Right lobe of liver (tissue), 6 donors: ENCODE results near the gene ABHD8. TPM values are rescaled to one million over a fixed set of nuclear protein-coding genes. Genes with fewer than 3 reads are reported as not detected.

ENCODE experiments used
- ATAC-seq, 4 donors: fragments of 200-7000 bp; cut with Tn5 transposase; one replicate each; pipeline ENCODE4 v1.9.1; 2020; ENCODE audit warnings: mild to moderate bottlenecking in 4 of 4, moderate library complexity in 4 of 4
- DNase-seq, 3 donors: peaks; one replicate each; pipeline ENCODE4 v3.0.0-alpha.2; 2020
- H3K27ac ChIP-seq, 3 donors: fragments of 200-600 bp; one replicate each; pipeline ENCODE4 v1.8.0; 2022
- H3K27me3 ChIP-seq, 2 donors: fragments of 200-600 bp; one replicate each; pipeline ENCODE4 v1.8.0; 2022
- H3K36me3 ChIP-seq, 4 donors: fragments of 200-600 bp; sonication (generic) in 1 of 4; one replicate each; pipeline versions ENCODE4 v1.5.1 to v1.8.0; 2017 to 2022; ENCODE audit warnings: control low read depth in 1 of 4
- H3K4me1 ChIP-seq, 4 donors: fragments of 200-600 bp; sonication (generic) in 1 of 4; one replicate each; pipeline versions ENCODE4 v1.5.1 to v1.8.0; 2017 to 2022; ENCODE audit warnings: control low read depth in 1 of 4
- H3K4me3 ChIP-seq, 3 donors: fragments of 200-600 bp; one replicate each; pipeline ENCODE4 v1.8.0; 2022
- H3K9me3 ChIP-seq, 4 donors: fragments of 200-600 bp; sonication (generic) in 1 of 4; one replicate each; pipeline versions ENCODE4 v1.5.1 to v1.8.0; 2017 to 2022; ENCODE audit warnings: control low read depth in 1 of 4
- CTCF ChIP-seq, 4 donors: fragments of 200-600 bp in 3 of 4; fragments of 450-650 bp in 1 of 4; IDR thresholded peaks; one replicate each; pipeline versions ENCODE4 v1.5.1 to v1.8.0; 2016 to 2022; ENCODE audit warnings: antibody characterized with exemption in 4 of 4, mild to moderate bottlenecking in 2 of 4
- POLR2A ChIP-seq: fragments of 450-650 bp; IDR thresholded peaks from one replicate; pipeline ENCODE4 v1.6.1; 2017; ENCODE audit warnings: antibody characterized with exemption, mild to moderate bottlenecking
- WGBS: methylation state at CpG from one replicate; pipeline ENCODE4 v1.1.6; 2018; ENCODE audit warnings: low coverage, low lambda C conversion rate; ENCODE audit not compliant: insufficient coverage; ENCODE audit errors: missing lambda C conversion rate; 5-methylcytosine and 5-hydroxymethylcytosine counted together
- intact Hi-C, 2 donors: fragments of 100-400 bp; cut with DNase I; formaldehyde crosslinking; loops; one replicate each; pipeline versions ENCODE4 v1.11.2 to v1.14.1; 2022
- total RNA-seq, 6 experiments: library from RNA; depleted of rRNA in 2 of 6; stranded (reverse); fragments of >200 nt in 2 of 6; fragmentation: NEBNext Ultra II Directional in 3 of 6; extraction: Animal tissue kit (Norgen Biotek cat#: 25700) in 3 of 6; gene quantifications; one replicate each; pipeline versions ENCODE4 v1.1.0 to v1.2.4, GENCODE V29; 2016 to 2023
- donor health status: DM: no; HTN: yes; CAD: no.
- donor health status: DM: no; HTN: no; CAD: no.
- donor health status: DM: no; HTN: no; CAD: no.
- donor health status: DM: no; HTN: yes; CAD: no.
- donor health status: DM: no; HTN: yes; CAD: no.

The ABHD8 gene
- total RNA-seq, 6 experiments from 2014 or later: 8.3 to 27.3 (median 15.8) TPM

GRCh38 chr19:17245535-17245984, 57.7 kb downstream of the ABHD8 start, which contains the start of gene NR2F6:
Gene NR2F6 (minus strand): TSS chr19:17245919. CDS start chr19:17245220, 699 bp downstream.
- Histone ChIP-seq H3K27ac (peak within 1 kb of the TSS; percentile 49 to 83 (median 81)), H3K9me3 (no peaks in the 10 kb centered on the region), H3K4me1 (peaks cover 0 to 41% (median 19%) of the 10 kb centered on the region in 4 donors), H3K27me3 (no peaks in the 10 kb centered on the region), H3K36me3 (no peaks in the 10 kb centered on the region), H3K4me3 (peak within 1 kb of the TSS; percentile 83 to 97 (median 96))
- intact Hi-C loops: no loop called here
- WGBS: no CpG with 5 or more reads among the region's 72 CpGs
- ATAC-seq (no peak), DNase-seq (no peak)
- TF ChIP-seq POLR2A: peak; percentile 55
- no peak for TF ChIP-seq CTCF (IDR thresholded peaks at IDR 0.05)

GRCh38 chr19:17244618-17245534, 58.3 kb downstream of the ABHD8 start:
- ATAC-seq (no peak), DNase-seq (peak in 2 of 3 donors; percentile 42 to 66)
- Histone ChIP-seq H3K27me3 (no peaks in the 10 kb centered on the region), H3K36me3 (no peaks in the 10 kb centered on the region), H3K27ac (peak overlapping the region; percentile 37 to 83 (median 81)), H3K4me3 (peak overlapping the region; percentile 83 to 97 (median 96)), H3K9me3 (no peaks in the 10 kb centered on the region), H3K4me1 (peaks cover 0 to 48% (median 22%) of the 10 kb centered on the region in 4 donors)
- 0% methylated on average over 2 of the region's 100 CpGs for WGBS
- intact Hi-C loops: no loop called here
- TF ChIP-seq CTCF (IDR thresholded peaks at IDR 0.05) (no peak), POLR2A (no peak)

- H3K36me3 ChIP-seq: no peaks in the 10 kb centered on the region
- DNase-seq (peak; percentile 70 to 87 (median 85)), ATAC-seq (peak; percentile 28 to 54 (median 38))
- H3K27me3 ChIP-seq: no peaks in the 10 kb centered on the region
- WGBS: 3% methylated on average over 24 of the region's 52 CpGs
- H3K9me3 ChIP-seq: no peaks in the 10 kb centered on the region
- H3K4me3 ChIP-seq: peak overlapping the region; percentile 83 to 97 (median 96)
- H3K27ac ChIP-seq: peak overlapping the region; percentile 37 to 83 (median 81)
- TF ChIP-seq CTCF (IDR thresholded peaks at IDR 0.05): no peak
- no peak for TF ChIP-seq POLR2A
- intact Hi-C loops: no loop called here
- H3K4me1 ChIP-seq: peaks cover 0 to 57% (median 25%) of the 10 kb centered on the region in 4 donors
Measured at GRCh38 chr19:17243830-17244617, 59.2 kb downstream of the ABHD8 start.

- ATAC-seq (peak; percentile 56 to 73 (median 60)), DNase-seq (peak; percentile 84 to 96 (median 94))
- TF ChIP-seq CTCF (IDR thresholded peaks at IDR 0.05) (no peak), POLR2A (no peak)
- intact Hi-C loops: no loop called here
- Histone ChIP-seq H3K27me3 (no peaks in the 10 kb centered on the region), H3K36me3 (peaks cover 0 to 1% (median 0%) of the 10 kb centered on the region in 4 donors), H3K4me3 (peak overlapping the region; percentile 83 to 97 (median 96)), H3K9me3 (no peaks in the 10 kb centered on the region), H3K4me1 (peaks cover 0 to 61% (median 26%) of the 10 kb centered on the region in 4 donors), H3K27ac (peak overlapping the region; percentile 37 to 83 (median 81))
- WGBS: no CpG with 5 or more reads among the region's 8 CpGs
Measured at GRCh38 chr19:17243211-17243829, 59.9 kb downstream of the ABHD8 start.
